Measurements from ENCODE around the gene FHIT.

GRCh38 chr3:60009931-60010478, 1241.2 kb downstream of the FHIT start:
- no peak for TF ChIP-seq CTCF (IDR thresholded peaks at IDR 0.05; ENCODE audit: low read depth, low read length, poor library complexity, severe bottlenecking)
- TF ChIP-seq EZH2phosphoT487 (IDR thresholded peaks at IDR 0.05; ENCODE audit: borderline replicate concordance, low read length), result no peak
